ENCODE data around the gene TBC1D22A.

Gene TBC1D22A

GRCh38 chr22:46887978-46888377 lies 125.5 kb downstream of the TBC1D22A start:
- no peak for DNase-seq (ENCODE audit: low spot score)

GRCh38 chr22:46890819-46891218 lies 128.4 kb downstream of the TBC1D22A start:
- DNase-seq (ENCODE audit: low spot score) = no peak

GRCh38 chr22:46891382-46891951 lies 129.0 kb downstream of the TBC1D22A start:
- DNase-seq (ENCODE audit: low spot score) = no peak

GRCh38 chr22:46892866-46893265 lies 130.4 kb downstream of the TBC1D22A start:
- DNase-seq (ENCODE audit: low spot score) = no peak

GRCh38 chr22:46893281-46894020 lies 131.0 kb downstream of the TBC1D22A start:
- DNase-seq (ENCODE audit: low spot score) = no peak

- DNase-seq (ENCODE audit: low spot score) = no peak
Measured at GRCh38 chr22:46894081-46894671, 131.7 kb downstream of the TBC1D22A start.

GRCh38 chr22:46894851-46895640 lies 132.6 kb downstream of the TBC1D22A start:
- no peak for DNase-seq (ENCODE audit: low spot score)

GRCh38 chr22:46895753-46896152 lies 133.3 kb downstream of the TBC1D22A start:
- peak; percentile 31 for DNase-seq (ENCODE audit: low spot score)

- no peak for DNase-seq (ENCODE audit: low spot score)
Measured at GRCh38 chr22:46896166-46896565, 133.7 kb downstream of the TBC1D22A start.

- DNase-seq (ENCODE audit: low spot score) = no peak
Measured at GRCh38 chr22:46896568-46897245, 134.3 kb downstream of the TBC1D22A start.

- no peak for DNase-seq (ENCODE audit: low spot score)
Measured at GRCh38 chr22:46897246-46897623, 134.8 kb downstream of the TBC1D22A start.

GRCh38 chr22:46900549-46900948 lies 138.1 kb downstream of the TBC1D22A start:
- no peak for DNase-seq (ENCODE audit: low spot score)

GRCh38 chr22:46902436-46902835 lies 140.0 kb downstream of the TBC1D22A start:
- no peak for DNase-seq (ENCODE audit: low spot score)

GRCh38 chr22:46902998-46903916 lies 140.8 kb downstream of the TBC1D22A start:
- DNase-seq (ENCODE audit: low spot score) = no peak

- no peak for DNase-seq (ENCODE audit: low spot score)
Measured at GRCh38 chr22:46905415-46905814, 143.0 kb downstream of the TBC1D22A start.

- DNase-seq (ENCODE audit: low spot score) = no peak
Measured at GRCh38 chr22:46905834-46906233, 143.4 kb downstream of the TBC1D22A start.

- DNase-seq (ENCODE audit: low spot score) = no peak
Measured at GRCh38 chr22:46906326-46907045, 144.0 kb downstream of the TBC1D22A start.

- no peak for DNase-seq (ENCODE audit: low spot score)
Measured at GRCh38 chr22:46907241-46908215, 145.1 kb downstream of the TBC1D22A start.

- no peak for DNase-seq (ENCODE audit: low spot score)
Measured at GRCh38 chr22:46908641-46909107, 146.2 kb downstream of the TBC1D22A start.

All from kidney capillary endothelial cell (primary cell).